Liver (tissue), 3 donors: ENCODE results near the gene TMEM145.
"Not testable (repeated sequence)": the region's sequence is repeated elsewhere in the genome, so short reads cannot be mapped to it uniquely, and the experiment has no call there.

Source experiments
- CTCF ChIP-seq: fragments of 150-350 bp; IDR thresholded peaks from 2 replicates; pipeline ENCODE4 v1.5.1; 2017; ENCODE audit warnings: improper control_type of control experiment, low read depth, low read length; ENCODE audit not compliant: missing input control
- EGR1 ChIP-seq, 2 donors: IDR thresholded peaks; 2 replicates each; pipeline ENCODE4 v1.6.1; 2016 to 2018; ENCODE audit warnings: antibody characterized with exemption in 2 of 2, low read depth in 2 of 2
- RAD21 ChIP-seq, 2 donors: IDR thresholded peaks; 2 replicates each; pipeline ENCODE4 v1.6.1; 2016; ENCODE audit warnings: antibody characterized with exemption in 2 of 2, mild to moderate bottlenecking in 2 of 2
- SP1 ChIP-seq: IDR thresholded peaks from 2 replicates; pipeline ENCODE4 v1.6.1; 2018; ENCODE audit warnings: antibody characterized with exemption, mild to moderate bottlenecking
- YY1 ChIP-seq: IDR thresholded peaks from 2 replicates; pipeline ENCODE4 v1.6.1; 2016; ENCODE audit warnings: antibody characterized with exemption, mild to moderate bottlenecking
- TF ChIP-seq, protein P1 (sequence below): IDR thresholded peaks from 2 replicates; pipeline ENCODE4 v1.6.1; 2016; ENCODE audit warnings: antibody characterized with exemption
- TF ChIP-seq, protein P2 (sequence below): IDR thresholded peaks from 2 replicates; pipeline ENCODE4 v1.6.1; 2016; ENCODE audit warnings: antibody characterized with exemption, mild to moderate bottlenecking
- TF ChIP-seq, protein P3 (sequence below): IDR thresholded peaks from 2 replicates; pipeline ENCODE4 v1.6.1; 2016; ENCODE audit warnings: antibody characterized with exemption
- TF ChIP-seq, protein P4 (sequence below): IDR thresholded peaks from 2 replicates; pipeline ENCODE4 v1.6.1; 2016; ENCODE audit warnings: antibody characterized with exemption
- donor health status: healthy.
- donor health status: healthy.

- TF ChIP-seq SP1; CTCF; EGR1 (IDR thresholded peaks at IDR 0.05; ENCODE audit: low read depth in 2 of 2); RAD21 (IDR thresholded peaks at IDR 0.05); YY1: not testable (repeated sequence)
- TF ChIP-seq, protein P1, sequence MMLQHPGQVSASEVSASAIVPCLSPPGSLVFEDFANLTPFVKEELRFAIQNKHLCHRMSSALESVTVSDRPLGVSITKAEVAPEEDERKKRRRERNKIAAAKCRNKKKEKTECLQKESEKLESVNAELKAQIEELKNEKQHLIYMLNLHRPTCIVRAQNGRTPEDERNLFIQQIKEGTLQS, result not testable (repeated sequence)
- TF ChIP-seq, protein P2, sequence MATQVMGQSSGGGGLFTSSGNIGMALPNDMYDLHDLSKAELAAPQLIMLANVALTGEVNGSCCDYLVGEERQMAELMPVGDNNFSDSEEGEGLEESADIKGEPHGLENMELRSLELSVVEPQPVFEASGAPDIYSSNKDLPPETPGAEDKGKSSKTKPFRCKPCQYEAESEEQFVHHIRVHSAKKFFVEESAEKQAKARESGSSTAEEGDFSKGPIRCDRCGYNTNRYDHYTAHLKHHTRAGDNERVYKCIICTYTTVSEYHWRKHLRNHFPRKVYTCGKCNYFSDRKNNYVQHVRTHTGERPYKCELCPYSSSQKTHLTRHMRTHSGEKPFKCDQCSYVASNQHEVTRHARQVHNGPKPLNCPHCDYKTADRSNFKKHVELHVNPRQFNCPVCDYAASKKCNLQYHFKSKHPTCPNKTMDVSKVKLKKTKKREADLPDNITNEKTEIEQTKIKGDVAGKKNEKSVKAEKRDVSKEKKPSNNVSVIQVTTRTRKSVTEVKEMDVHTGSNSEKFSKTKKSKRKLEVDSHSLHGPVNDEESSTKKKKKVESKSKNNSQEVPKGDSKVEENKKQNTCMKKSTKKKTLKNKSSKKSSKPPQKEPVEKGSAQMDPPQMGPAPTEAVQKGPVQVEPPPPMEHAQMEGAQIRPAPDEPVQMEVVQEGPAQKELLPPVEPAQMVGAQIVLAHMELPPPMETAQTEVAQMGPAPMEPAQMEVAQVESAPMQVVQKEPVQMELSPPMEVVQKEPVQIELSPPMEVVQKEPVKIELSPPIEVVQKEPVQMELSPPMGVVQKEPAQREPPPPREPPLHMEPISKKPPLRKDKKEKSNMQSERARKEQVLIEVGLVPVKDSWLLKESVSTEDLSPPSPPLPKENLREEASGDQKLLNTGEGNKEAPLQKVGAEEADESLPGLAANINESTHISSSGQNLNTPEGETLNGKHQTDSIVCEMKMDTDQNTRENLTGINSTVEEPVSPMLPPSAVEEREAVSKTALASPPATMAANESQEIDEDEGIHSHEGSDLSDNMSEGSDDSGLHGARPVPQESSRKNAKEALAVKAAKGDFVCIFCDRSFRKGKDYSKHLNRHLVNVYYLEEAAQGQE, result not testable (repeated sequence)
- TF ChIP-seq, protein P3, sequence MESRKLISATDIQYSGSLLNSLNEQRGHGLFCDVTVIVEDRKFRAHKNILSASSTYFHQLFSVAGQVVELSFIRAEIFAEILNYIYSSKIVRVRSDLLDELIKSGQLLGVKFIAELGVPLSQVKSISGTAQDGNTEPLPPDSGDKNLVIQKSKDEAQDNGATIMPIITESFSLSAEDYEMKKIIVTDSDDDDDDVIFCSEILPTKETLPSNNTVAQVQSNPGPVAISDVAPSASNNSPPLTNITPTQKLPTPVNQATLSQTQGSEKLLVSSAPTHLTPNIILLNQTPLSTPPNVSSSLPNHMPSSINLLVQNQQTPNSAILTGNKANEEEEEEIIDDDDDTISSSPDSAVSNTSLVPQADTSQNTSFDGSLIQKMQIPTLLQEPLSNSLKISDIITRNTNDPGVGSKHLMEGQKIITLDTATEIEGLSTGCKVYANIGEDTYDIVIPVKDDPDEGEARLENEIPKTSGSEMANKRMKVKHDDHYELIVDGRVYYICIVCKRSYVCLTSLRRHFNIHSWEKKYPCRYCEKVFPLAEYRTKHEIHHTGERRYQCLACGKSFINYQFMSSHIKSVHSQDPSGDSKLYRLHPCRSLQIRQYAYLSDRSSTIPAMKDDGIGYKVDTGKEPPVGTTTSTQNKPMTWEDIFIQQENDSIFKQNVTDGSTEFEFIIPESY, result not testable (repeated sequence)
- TF ChIP-seq, protein P4, sequence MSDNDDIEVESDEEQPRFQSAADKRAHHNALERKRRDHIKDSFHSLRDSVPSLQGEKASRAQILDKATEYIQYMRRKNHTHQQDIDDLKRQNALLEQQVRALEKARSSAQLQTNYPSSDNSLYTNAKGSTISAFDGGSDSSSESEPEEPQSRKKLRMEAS, result not testable (repeated sequence)
Observed at GRCh38 chr19:42339126-42339860, 26.2 kb downstream of the TMEM145 start.
